ENCODE measurements around the gene STRN. TPM values are rescaled to one million over a fixed set of nuclear protein-coding genes. Genes with fewer than 3 reads are reported as not detected.
A peak's percentile ranks its signal among the peaks of the same experiment; 100 is the strongest.

Gene STRN
- total RNA-seq, 1 donor from 2014 or later, result 19.2 TPM

GRCh38 chr2:36809069-36809445 lies 157.3 kb downstream of the STRN start:
- no peaks in the 10 kb centered on the region for H3K36me3 ChIP-seq (ENCODE audit: control insufficient read depth, insufficient read depth, low read length)
- FAIRE-seq, result no peak
- no peak for TF ChIP-seq CTCF (IDR thresholded peaks at IDR 0.05; ENCODE audit: insufficient read depth, low read length, severe bottlenecking)
- no peaks in the 10 kb centered on the region for H3K27me3 ChIP-seq (ENCODE audit: control insufficient read depth, insufficient read depth, low read length)
- DNase-seq (ENCODE audit: low read depth), result peak; percentile 17
- no peak overlapping the region for H3K4me3 ChIP-seq (ENCODE audit: low read depth, low read length)

GRCh38 chr2:36808386-36809068 lies 157.8 kb downstream of the STRN start:
- no peaks in the 10 kb centered on the region for H3K36me3 ChIP-seq (ENCODE audit: control insufficient read depth, insufficient read depth, low read length)
- FAIRE-seq (peak; percentile 13), DNase-seq (ENCODE audit: low read depth) (no peak)
- no peak for TF ChIP-seq CTCF (IDR thresholded peaks at IDR 0.05; ENCODE audit: insufficient read depth, low read length, severe bottlenecking)
- H3K27me3 ChIP-seq (ENCODE audit: control insufficient read depth, insufficient read depth, low read length), result no peaks in the 10 kb centered on the region
- H3K4me3 ChIP-seq (ENCODE audit: low read depth, low read length), result no peak overlapping the region

GRCh38 chr2:36807223-36807886 lies 159.0 kb downstream of the STRN start:
- no peak for FAIRE-seq
- Histone ChIP-seq H3K4me3 (ENCODE audit: low read depth, low read length) (no peak overlapping the region), H3K36me3 (ENCODE audit: control insufficient read depth, insufficient read depth, low read length) (no peaks in the 10 kb centered on the region), H3K27me3 (ENCODE audit: control insufficient read depth, insufficient read depth, low read length) (no peaks in the 10 kb centered on the region)
- TF ChIP-seq CTCF (IDR thresholded peaks at IDR 0.05; ENCODE audit: insufficient read depth, low read length, severe bottlenecking), result no peak
- peak; percentile 11 for DNase-seq (ENCODE audit: low read depth)

- Histone ChIP-seq H3K36me3 (ENCODE audit: control insufficient read depth, insufficient read depth, low read length) (no peaks in the 10 kb centered on the region), H3K27me3 (ENCODE audit: control insufficient read depth, insufficient read depth, low read length) (no peaks in the 10 kb centered on the region), H3K4me3 (ENCODE audit: low read depth, low read length) (no peak overlapping the region)
- no peak for TF ChIP-seq CTCF (IDR thresholded peaks at IDR 0.05; ENCODE audit: insufficient read depth, low read length, severe bottlenecking)
- no peak for FAIRE-seq
- no peak for DNase-seq (ENCODE audit: low read depth)
Observed at GRCh38 chr2:36805635-36806224, 160.6 kb downstream of the STRN start.

GRCh38 chr2:36802952-36803351 lies 163.4 kb downstream of the STRN start:
- no peak overlapping the region for H3K4me3 ChIP-seq (ENCODE audit: low read depth, low read length)
- H3K27me3 ChIP-seq (ENCODE audit: control insufficient read depth, insufficient read depth, low read length), result no peaks in the 10 kb centered on the region
- FAIRE-seq (no peak), DNase-seq (ENCODE audit: low read depth) (no peak)
- no peaks in the 10 kb centered on the region for H3K36me3 ChIP-seq (ENCODE audit: control insufficient read depth, insufficient read depth, low read length)
- TF ChIP-seq CTCF (IDR thresholded peaks at IDR 0.05; ENCODE audit: insufficient read depth, low read length, severe bottlenecking), result no peak
